HepG2 (cell line): Measurements from ENCODE around the gene TFPI. TPM values are rescaled to one million over a fixed set of nuclear protein-coding genes. Genes with fewer than 3 reads are reported as not detected.
A peak's percentile ranks its signal among the peaks of the same experiment; 100 is the strongest.

Source experiments
- ETV5 ChIP-seq: IDR thresholded peaks from 2 replicates; pipeline ENCODE4 v1.6.1; 2018; ENCODE audit warnings: missing biosample characterization, missing genetic modification reagents, inconsistent platforms, borderline replicate concordance
- GTF2F1 ChIP-seq: fragments of 150-350 bp; IDR thresholded peaks from 2 replicates; pipeline ENCODE4 v1.6.1; 2014; ENCODE audit warnings: low read length
- MED13 ChIP-seq: sonication (generic); formaldehyde crosslinking; IDR thresholded peaks from 2 replicates; pipeline ENCODE4 v1.5.0; 2020; ENCODE audit warnings: missing genetic modification reagents
- NFRKB ChIP-seq: fragments of 450-650 bp; IDR thresholded peaks from 2 replicates; pipeline ENCODE4 v1.6.1; 2017
- SIX1 ChIP-seq: sonication (generic); formaldehyde crosslinking; IDR thresholded peaks from 2 replicates; pipeline ENCODE4 v1.4.0; 2020; ENCODE audit warnings: missing genetic modification reagents, borderline replicate concordance
- SRSF4 ChIP-seq: fragments of 200-400 bp; formaldehyde crosslinking; IDR thresholded peaks from one replicate; pipeline ENCODE4 v1.6.1; 2018; ENCODE audit warnings: mild to moderate bottlenecking, low read depth, low read length, moderate library complexity; ENCODE audit not compliant: poor library complexity, severe bottlenecking
- TGIF2 ChIP-seq: IDR thresholded peaks from 2 replicates; pipeline ENCODE4 v1.6.1; 2016; ENCODE audit warnings: control low read depth, missing compliant biosample characterization
- ZNF562 ChIP-seq: sonication (generic); formaldehyde crosslinking; IDR thresholded peaks from 2 replicates; pipeline ENCODE4 v1.8.0; 2022; ENCODE audit warnings: missing genetic modification reagents, borderline replicate concordance
- ZNF747 ChIP-seq: sonication (generic); formaldehyde crosslinking; IDR thresholded peaks from 2 replicates; pipeline ENCODE4 v1.8.1; 2023; ENCODE audit warnings: missing genetic modification reagents, mild to moderate bottlenecking, borderline replicate concordance
- polyA plus RNA-seq, 8 experiments: library from polyadenylated mRNA; depleted of rRNA in 3 of 8; stranded (reverse) in 7 of 8; unstranded in 1 of 8; fragments of >200 nt; fragmentation: Illumina TruSeq in 4 of 8; extraction: Trizol in 4 of 8; gene quantifications; 2 replicates each; pipeline versions ENCODE4 v1.2.1 to v1.2.3, GENCODE V29; 2011 to 2016; ENCODE audit warnings: low read depth in 4 of 8, missing spikeins in 1 of 8, mixed read lengths in 1 of 8; ENCODE audit not compliant: insufficient read depth in 1 of 8
- total RNA-seq, 5 experiments: library from RNA; depleted of rRNA; stranded (reverse); fragments of >200 nt; fragmentation: Illumina TruSeq; extraction: Trizol; gene quantifications; 2 replicates each; pipeline ENCODE4 v1.2.3, GENCODE V29; 2016; ENCODE audit warnings: low read depth in 1 of 5
- TF ChIP-seq, protein P1 (sequence below): sonication (generic); formaldehyde crosslinking; IDR thresholded peaks from 2 replicates; pipeline ENCODE4 v1.4.0; 2020; ENCODE audit warnings: low read depth, missing genetic modification reagents
- TF ChIP-seq, protein P2 (sequence below): sonication (generic); formaldehyde crosslinking; IDR thresholded peaks from 2 replicates; pipeline ENCODE4 v1.5.0; 2020; ENCODE audit warnings: missing genetic modification reagents
- TF ChIP-seq, protein P3 (sequence below): sonication (generic); formaldehyde crosslinking; IDR thresholded peaks from 2 replicates; pipeline ENCODE4 v1.5.0; 2020; ENCODE audit warnings: missing genetic modification reagents, mild to moderate bottlenecking, borderline replicate concordance
- TF ChIP-seq, protein P4 (sequence below): sonication (generic); formaldehyde crosslinking; IDR thresholded peaks from 2 replicates; pipeline ENCODE4 v1.4.0; 2020; ENCODE audit warnings: missing genetic modification reagents
- TF ChIP-seq, protein P5 (sequence below): sonication (generic); formaldehyde crosslinking; IDR thresholded peaks from 2 replicates; pipeline ENCODE4 v1.4.0; 2020; ENCODE audit warnings: missing genetic modification reagents, mild to moderate bottlenecking, borderline replicate concordance
- TF ChIP-seq, protein P6 (sequence below): sonication (generic); formaldehyde crosslinking; IDR thresholded peaks from 2 replicates; pipeline ENCODE4 v1.8.1; 2022; ENCODE audit warnings: low read depth, mild to moderate bottlenecking, missing genetic modification reagents

Gene TFPI
- total and polyA plus RNA-seq, 2 of the 13 experiments (the other 11 are each of a cell fraction or from before 2014, with no cell fraction given): 301 to 436 TPM

DNA sequence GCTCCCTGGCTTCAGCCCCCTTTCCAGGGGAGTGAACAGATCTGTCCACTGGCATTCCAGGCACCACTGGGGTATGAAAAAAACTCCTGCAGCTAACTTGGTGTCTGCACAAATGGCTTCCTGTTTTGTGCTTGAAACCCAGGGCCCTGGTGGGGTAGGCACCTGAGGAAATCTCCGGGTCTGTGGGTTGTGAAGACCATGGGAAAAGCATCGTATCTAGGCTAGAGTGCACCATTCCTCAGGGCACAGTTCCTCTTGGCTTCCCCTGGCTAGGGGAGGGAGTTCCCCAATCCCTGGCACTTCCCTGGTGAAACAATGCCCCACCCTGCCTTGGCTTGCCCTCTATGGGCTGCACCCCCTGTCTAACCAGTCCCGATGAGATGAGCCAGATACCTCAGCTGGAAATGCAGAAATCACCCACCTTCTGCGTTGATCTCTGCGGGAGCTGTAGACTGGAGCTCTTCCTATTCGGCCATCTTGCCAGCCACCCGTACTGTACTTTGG is 34.1 kb downstream of the TFPI start (continued):
- TF ChIP-seq, protein P1, sequence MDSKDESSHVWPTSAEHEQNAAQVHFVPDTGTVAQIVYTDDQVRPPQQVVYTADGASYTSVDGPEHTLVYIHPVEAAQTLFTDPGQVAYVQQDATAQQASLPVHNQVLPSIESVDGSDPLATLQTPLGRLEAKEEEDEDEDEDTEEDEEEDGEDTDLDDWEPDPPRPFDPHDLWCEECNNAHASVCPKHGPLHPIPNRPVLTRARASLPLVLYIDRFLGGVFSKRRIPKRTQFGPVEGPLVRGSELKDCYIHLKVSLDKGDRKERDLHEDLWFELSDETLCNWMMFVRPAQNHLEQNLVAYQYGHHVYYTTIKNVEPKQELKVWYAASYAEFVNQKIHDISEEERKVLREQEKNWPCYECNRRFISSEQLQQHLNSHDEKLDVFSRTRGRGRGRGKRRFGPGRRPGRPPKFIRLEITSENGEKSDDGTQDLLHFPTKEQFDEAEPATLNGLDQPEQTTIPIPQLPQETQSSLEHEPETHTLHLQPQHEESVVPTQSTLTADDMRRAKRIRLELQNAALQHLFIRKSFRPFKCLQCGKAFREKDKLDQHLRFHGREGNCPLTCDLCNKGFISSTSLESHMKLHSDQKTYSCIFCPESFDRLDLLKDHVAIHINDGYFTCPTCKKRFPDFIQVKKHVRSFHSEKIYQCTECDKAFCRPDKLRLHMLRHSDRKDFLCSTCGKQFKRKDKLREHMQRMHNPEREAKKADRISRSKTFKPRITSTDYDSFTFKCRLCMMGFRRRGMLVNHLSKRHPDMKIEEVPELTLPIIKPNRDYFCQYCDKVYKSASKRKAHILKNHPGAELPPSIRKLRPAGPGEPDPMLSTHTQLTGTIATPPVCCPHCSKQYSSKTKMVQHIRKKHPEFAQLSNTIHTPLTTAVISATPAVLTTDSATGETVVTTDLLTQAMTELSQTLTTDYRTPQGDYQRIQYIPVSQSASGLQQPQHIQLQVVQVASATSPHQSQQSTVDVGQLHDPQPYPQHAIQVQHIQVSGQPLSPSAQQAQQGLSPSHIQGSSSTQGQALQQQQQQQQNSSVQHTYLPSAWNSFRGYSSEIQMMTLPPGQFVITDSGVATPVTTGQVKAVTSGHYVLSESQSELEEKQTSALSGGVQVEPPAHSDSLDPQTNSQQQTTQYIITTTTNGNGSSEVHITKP (CRISPR knock-in tag): 0 out of 2 replicates have a peak, but pooled peaks have one; percentile 15
- TF ChIP-seq NFRKB (no peak), ETV5 (0 out of 2 replicates have a peak, but pooled peaks have one; percentile 7), ZNF562 (CRISPR knock-in tag) (no peak), TGIF2 (CRISPR knock-in tag) (no peak), SRSF4 (no peak), SIX1 (no peak), GTF2F1 (no peak), MED13 (CRISPR knock-in tag) (no peak), ZNF747 (CRISPR knock-in tag) (no peak)
- TF ChIP-seq, protein P2, sequence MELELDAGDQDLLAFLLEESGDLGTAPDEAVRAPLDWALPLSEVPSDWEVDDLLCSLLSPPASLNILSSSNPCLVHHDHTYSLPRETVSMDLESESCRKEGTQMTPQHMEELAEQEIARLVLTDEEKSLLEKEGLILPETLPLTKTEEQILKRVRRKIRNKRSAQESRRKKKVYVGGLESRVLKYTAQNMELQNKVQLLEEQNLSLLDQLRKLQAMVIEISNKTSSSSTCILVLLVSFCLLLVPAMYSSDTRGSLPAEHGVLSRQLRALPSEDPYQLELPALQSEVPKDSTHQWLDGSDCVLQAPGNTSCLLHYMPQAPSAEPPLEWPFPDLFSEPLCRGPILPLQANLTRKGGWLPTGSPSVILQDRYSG (CRISPR knock-in tag): no peak
- TF ChIP-seq, protein P3, sequence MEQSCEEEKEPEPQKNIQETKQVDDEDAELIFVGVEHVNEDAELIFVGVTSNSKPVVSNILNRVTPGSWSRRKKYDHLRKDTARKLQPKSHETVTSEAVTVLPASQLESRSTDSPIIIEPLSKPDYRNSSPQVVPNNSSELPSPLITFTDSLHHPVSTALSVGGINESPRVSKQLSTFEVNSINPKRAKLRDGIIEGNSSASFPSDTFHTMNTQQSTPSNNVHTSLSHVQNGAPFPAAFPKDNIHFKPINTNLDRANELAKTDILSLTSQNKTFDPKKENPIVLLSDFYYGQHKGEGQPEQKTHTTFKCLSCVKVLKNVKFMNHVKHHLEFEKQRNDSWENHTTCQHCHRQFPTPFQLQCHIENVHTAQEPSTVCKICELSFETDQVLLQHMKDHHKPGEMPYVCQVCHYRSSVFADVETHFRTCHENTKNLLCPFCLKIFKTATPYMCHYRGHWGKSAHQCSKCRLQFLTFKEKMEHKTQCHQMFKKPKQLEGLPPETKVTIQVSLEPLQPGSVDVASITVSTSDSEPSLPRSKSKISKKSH (CRISPR knock-in tag): no peak
- TF ChIP-seq, protein P4, sequence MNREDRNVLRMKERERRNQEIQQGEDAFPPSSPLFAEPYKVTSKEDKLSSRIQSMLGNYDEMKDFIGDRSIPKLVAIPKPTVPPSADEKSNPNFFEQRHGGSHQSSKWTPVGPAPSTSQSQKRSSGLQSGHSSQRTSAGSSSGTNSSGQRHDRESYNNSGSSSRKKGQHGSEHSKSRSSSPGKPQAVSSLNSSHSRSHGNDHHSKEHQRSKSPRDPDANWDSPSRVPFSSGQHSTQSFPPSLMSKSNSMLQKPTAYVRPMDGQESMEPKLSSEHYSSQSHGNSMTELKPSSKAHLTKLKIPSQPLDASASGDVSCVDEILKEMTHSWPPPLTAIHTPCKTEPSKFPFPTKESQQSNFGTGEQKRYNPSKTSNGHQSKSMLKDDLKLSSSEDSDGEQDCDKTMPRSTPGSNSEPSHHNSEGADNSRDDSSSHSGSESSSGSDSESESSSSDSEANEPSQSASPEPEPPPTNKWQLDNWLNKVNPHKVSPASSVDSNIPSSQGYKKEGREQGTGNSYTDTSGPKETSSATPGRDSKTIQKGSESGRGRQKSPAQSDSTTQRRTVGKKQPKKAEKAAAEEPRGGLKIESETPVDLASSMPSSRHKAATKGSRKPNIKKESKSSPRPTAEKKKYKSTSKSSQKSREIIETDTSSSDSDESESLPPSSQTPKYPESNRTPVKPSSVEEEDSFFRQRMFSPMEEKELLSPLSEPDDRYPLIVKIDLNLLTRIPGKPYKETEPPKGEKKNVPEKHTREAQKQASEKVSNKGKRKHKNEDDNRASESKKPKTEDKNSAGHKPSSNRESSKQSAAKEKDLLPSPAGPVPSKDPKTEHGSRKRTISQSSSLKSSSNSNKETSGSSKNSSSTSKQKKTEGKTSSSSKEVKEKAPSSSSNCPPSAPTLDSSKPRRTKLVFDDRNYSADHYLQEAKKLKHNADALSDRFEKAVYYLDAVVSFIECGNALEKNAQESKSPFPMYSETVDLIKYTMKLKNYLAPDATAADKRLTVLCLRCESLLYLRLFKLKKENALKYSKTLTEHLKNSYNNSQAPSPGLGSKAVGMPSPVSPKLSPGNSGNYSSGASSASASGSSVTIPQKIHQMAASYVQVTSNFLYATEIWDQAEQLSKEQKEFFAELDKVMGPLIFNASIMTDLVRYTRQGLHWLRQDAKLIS (CRISPR knock-in tag): no peak
- TF ChIP-seq, protein P5, sequence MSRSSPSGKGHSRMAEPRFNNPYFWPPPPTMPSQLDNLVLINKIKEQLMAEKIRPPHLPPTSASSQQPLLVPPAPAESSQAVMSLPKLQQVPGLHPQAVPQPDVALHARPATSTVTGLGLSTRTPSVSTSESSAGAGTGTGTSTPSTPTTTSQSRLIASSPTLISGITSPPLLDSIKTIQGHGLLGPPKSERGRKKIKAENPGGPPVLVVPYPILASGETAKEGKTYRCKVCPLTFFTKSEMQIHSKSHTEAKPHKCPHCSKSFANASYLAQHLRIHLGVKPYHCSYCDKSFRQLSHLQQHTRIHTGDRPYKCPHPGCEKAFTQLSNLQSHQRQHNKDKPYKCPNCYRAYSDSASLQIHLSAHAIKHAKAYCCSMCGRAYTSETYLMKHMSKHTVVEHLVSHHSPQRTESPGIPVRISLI (CRISPR knock-in tag): 0 out of 2 replicates have a peak, but pooled peaks have one; percentile 22
- TF ChIP-seq, protein P6, sequence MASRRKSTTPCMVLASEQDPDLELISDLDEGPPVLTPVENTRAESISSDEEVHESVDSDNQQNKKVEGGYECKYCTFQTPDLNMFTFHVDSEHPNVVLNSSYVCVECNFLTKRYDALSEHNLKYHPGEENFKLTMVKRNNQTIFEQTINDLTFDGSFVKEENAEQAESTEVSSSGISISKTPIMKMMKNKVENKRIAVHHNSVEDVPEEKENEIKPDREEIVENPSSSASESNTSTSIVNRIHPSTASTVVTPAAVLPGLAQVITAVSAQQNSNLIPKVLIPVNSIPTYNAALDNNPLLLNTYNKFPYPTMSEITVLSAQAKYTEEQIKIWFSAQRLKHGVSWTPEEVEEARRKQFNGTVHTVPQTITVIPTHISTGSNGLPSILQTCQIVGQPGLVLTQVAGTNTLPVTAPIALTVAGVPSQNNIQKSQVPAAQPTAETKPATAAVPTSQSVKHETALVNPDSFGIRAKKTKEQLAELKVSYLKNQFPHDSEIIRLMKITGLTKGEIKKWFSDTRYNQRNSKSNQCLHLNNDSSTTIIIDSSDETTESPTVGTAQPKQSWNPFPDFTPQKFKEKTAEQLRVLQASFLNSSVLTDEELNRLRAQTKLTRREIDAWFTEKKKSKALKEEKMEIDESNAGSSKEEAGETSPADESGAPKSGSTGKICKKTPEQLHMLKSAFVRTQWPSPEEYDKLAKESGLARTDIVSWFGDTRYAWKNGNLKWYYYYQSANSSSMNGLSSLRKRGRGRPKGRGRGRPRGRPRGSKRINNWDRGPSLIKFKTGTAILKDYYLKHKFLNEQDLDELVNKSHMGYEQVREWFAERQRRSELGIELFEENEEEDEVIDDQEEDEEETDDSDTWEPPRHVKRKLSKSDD: no peak
